Loucy (cell line): ENCODE results near the gene AHCY.

Experiments used
- H2AFZ ChIP-seq: fragments of 200-600 bp; sonication (generic); 2 replicates; pipeline ENCODE4 v1.6.0; 2016; ENCODE audit warnings: antibody characterized with exemption, mild to moderate bottlenecking, low read length, moderate library complexity
- H3F3A ChIP-seq: fragments of 200-600 bp; 2 replicates; pipeline ENCODE4 v1.6.0; 2016; ENCODE audit warnings: antibody characterized with exemption, low read depth, mild to moderate bottlenecking
- H3K27me3 ChIP-seq: fragments of 200-600 bp; sonication (generic); 2 replicates; pipeline ENCODE4 v1.6.1; 2014; ENCODE audit warnings: low read length, mild to moderate bottlenecking; ENCODE audit not compliant: insufficient read depth, poor library complexity, severe bottlenecking
- H3K36me3 ChIP-seq: fragments of 200-600 bp; sonication (generic); 2 replicates; pipeline ENCODE4 v1.6.1; 2016; ENCODE audit warnings: low read length; ENCODE audit not compliant: insufficient read depth
- H3K4me1 ChIP-seq: fragments of 200-600 bp; sonication (generic); 2 replicates; pipeline ENCODE4 v1.5.1; 2014; ENCODE audit warnings: low read length, mild to moderate bottlenecking; ENCODE audit not compliant: insufficient read depth, poor library complexity, severe bottlenecking
- H3K4me2 ChIP-seq: fragments of 200-600 bp; sonication (generic); 2 replicates; pipeline ENCODE4 v1.6.0; 2014; ENCODE audit warnings: antibody characterized with exemption, low read length, low read depth, mild to moderate bottlenecking; ENCODE audit not compliant: poor library complexity, severe bottlenecking
- H3K4me3 ChIP-seq: fragments of 200-600 bp; sonication (generic); 2 replicates; pipeline ENCODE4 v1.5.1; 2014; ENCODE audit warnings: low read length, mild to moderate bottlenecking, mixed read lengths; ENCODE audit not compliant: poor library complexity, severe bottlenecking
- H3K79me2 ChIP-seq: fragments of 200-600 bp; sonication (generic); 2 replicates; pipeline ENCODE4 v1.6.1; 2014; ENCODE audit warnings: low read length; ENCODE audit not compliant: insufficient read depth
- H3K9ac ChIP-seq: fragments of 200-600 bp; sonication (generic); 2 replicates; pipeline ENCODE4 v1.6.0; 2014; ENCODE audit warnings: mild to moderate bottlenecking, low read depth, low read length, moderate library complexity; ENCODE audit not compliant: poor library complexity, severe bottlenecking
- H3K9me2 ChIP-seq: fragments of 200-600 bp; sonication (generic); replicated peaks from 2 replicates; pipeline ENCODE4 v1.6.1; 2016; ENCODE audit warnings: low read depth, low read length, mixed read lengths
- H3K9me3 ChIP-seq: fragments of 200-600 bp; sonication (generic); 2 replicates; pipeline ENCODE4 v1.6.1; 2014; ENCODE audit warnings: mild to moderate bottlenecking, antibody characterized with exemption, low read length, low read depth; ENCODE audit not compliant: insufficient read depth
- H4K20me1 ChIP-seq: fragments of 200-600 bp; sonication (generic); 2 replicates; pipeline ENCODE4 v1.6.0; 2014; ENCODE audit warnings: antibody characterized with exemption, low read length, mild to moderate bottlenecking; ENCODE audit not compliant: insufficient read depth, poor library complexity, severe bottlenecking
- EZH2phosphoT487 ChIP-seq: fragments of 200-600 bp; IDR thresholded peaks from 2 replicates; pipeline ENCODE4 v1.6.1; 2018; ENCODE audit warnings: antibody characterized with exemption, mild to moderate bottlenecking, moderate library complexity, borderline replicate concordance
- TF ChIP-seq, protein P1 (sequence below): fragments of 200-600 bp; sonication (generic); conservative IDR thresholded peaks from 2 replicates; pipeline ENCODE4 v1.5.1; 2014; ENCODE audit warnings: mild to moderate bottlenecking, antibody characterized with exemption, low read length

AHCY gene

DNA sequence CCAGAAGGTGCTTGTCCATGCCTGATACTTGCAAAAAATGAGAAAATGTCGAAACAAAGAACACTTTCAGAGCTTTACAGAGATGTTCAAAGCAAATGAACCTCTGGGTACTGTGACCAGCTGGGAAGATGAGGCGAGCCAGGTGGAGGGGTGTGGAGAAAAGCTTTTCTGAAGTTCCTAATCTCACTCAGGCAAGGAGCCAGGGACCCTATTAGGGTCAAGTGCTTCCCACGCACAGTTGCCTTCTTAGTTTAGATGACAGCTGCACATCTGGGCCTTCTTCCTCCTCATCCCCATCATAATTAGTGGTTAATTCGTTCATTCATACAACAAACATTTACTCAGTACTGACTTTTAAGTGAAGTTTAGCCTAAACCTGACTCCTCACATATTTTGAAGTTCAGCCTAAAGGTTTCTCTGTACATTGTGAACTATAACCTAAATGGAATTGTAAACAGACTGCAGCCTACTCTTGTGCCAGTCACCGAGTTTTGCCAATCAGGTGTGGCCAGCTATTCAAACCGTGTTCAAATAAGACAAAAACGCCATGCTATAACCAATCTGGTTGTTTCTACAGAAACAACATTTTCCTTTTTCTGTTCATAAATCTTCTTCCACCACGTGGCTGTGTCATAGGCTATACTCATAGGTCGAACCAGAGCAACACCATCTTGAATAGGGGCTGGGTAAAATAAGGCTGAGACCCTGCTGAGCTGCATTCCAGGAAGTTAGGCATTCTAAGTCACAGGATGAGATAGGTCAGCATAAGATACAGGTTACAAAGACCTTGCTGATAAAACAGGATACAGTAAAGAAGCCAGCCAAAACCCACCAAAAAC, 19.3 kb upstream of the AHCY start:
- H3K9me2 ChIP-seq: no peaks in the 10 kb centered on the region
- peaks cover 7% of the 10 kb centered on the region for H3K4me1 ChIP-seq
- H3K9ac ChIP-seq: no peak overlapping the region
- no peaks in the 10 kb centered on the region for H3K36me3 ChIP-seq
- H2AFZ ChIP-seq: no peak overlapping the region
- H3K79me2 ChIP-seq: no peaks in the 10 kb centered on the region
- no peaks in the 10 kb centered on the region for H3K9me3 ChIP-seq
- no peaks in the 10 kb centered on the region for H3K27me3 ChIP-seq
- no peaks in the 10 kb centered on the region for H4K20me1 ChIP-seq
- H3K4me2 ChIP-seq: no peak overlapping the region
- H3F3A ChIP-seq: no peaks in the 10 kb centered on the region
- TF ChIP-seq, protein P1, sequence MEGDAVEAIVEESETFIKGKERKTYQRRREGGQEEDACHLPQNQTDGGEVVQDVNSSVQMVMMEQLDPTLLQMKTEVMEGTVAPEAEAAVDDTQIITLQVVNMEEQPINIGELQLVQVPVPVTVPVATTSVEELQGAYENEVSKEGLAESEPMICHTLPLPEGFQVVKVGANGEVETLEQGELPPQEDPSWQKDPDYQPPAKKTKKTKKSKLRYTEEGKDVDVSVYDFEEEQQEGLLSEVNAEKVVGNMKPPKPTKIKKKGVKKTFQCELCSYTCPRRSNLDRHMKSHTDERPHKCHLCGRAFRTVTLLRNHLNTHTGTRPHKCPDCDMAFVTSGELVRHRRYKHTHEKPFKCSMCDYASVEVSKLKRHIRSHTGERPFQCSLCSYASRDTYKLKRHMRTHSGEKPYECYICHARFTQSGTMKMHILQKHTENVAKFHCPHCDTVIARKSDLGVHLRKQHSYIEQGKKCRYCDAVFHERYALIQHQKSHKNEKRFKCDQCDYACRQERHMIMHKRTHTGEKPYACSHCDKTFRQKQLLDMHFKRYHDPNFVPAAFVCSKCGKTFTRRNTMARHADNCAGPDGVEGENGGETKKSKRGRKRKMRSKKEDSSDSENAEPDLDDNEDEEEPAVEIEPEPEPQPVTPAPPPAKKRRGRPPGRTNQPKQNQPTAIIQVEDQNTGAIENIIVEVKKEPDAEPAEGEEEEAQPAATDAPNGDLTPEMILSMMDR: no peak
- TF ChIP-seq EZH2phosphoT487: no peak
- no peak overlapping the region for H3K4me3 ChIP-seq

DNA sequence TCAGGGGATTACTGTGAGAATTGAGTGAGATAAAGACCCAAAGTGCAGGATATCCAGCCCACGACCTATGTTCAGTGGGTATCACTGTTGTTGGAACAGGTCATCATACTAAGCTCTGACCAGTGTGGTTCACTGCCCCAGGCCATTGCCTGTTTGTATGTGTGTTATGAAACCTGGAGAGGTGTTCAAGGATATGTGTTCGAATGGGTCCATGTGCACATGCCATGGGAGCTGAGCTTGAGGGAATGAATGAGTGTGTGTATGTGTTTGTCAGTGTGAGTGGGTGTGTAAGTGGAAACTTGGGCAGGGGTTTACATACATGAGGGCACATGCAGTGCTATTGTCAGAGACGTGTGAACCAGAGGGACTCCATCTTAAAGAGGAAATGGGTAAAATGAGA, 17.7 kb upstream of the AHCY start:
- Histone ChIP-seq H3K4me1 (peaks cover 2% of the 10 kb centered on the region), H3K9ac (no peak overlapping the region), H3K4me3 (no peak overlapping the region), H3K9me2 (no peaks in the 10 kb centered on the region), H3K9me3 (no peaks in the 10 kb centered on the region), H3F3A (no peaks in the 10 kb centered on the region), H3K27me3 (no peaks in the 10 kb centered on the region), H3K79me2 (no peaks in the 10 kb centered on the region), H2AFZ (no peak overlapping the region), H3K4me2 (no peak overlapping the region), H4K20me1 (no peaks in the 10 kb centered on the region), H3K36me3 (no peaks in the 10 kb centered on the region)
- TF ChIP-seq EZH2phosphoT487: no peak
- TF ChIP-seq, protein P1: no peak

DNA sequence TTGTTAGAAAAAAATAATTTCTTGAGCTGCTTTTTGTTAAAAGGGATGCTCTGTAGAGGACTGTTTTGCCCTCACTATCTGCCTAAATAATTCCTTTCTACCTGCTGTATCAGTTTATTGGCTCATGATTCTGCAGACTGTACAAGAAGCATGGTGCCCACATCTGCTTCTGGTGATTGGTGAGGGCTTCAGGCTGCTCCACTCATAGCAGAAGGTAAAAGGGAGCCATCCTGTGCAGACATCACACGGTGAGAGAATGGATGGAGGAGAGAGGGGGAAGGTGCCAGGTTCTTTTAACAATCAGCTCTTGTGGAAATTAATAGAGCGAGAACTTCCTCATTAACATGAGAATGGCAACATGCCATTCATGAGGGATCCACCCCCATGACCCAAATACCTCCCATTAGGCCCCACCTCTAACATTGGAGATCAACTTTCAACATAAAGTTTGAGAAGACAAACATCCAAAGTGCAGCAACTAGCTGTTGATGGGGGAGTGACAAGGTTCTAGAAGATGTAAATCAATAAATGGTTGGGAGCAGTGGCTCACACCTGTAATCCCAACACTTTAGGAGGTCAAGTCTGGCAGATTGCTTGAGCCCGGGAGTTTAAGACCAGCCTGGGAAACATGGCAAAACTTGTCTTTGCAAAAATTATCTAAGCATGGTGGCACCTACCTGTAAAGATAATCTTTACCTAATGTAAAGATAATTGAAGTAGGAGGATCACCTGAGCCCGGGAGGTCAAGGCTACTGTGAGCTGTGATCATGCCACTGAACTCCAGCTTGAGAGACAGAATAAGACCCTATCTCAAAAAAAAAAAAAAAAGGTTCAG, 15.7 kb upstream of the AHCY start:
- Histone ChIP-seq H4K20me1 (no peaks in the 10 kb centered on the region), H3K4me2 (no peak overlapping the region)
- no peak for TF ChIP-seq EZH2phosphoT487
- TF ChIP-seq, protein P1: no peak

More for the DNA sequence above, 15.7 kb upstream of the AHCY start:
- Histone ChIP-seq H3K4me3 (no peak overlapping the region), H3K4me1 (no peaks in the 10 kb centered on the region), H3K9ac (no peak overlapping the region), H3K9me3 (no peaks in the 10 kb centered on the region), H3K36me3 (no peaks in the 10 kb centered on the region), H3K79me2 (no peaks in the 10 kb centered on the region), H3K27me3 (no peaks in the 10 kb centered on the region), H3K9me2 (no peaks in the 10 kb centered on the region), H3F3A (no peaks in the 10 kb centered on the region), H2AFZ (no peak overlapping the region)
